ENCODE measurements around the gene PRSS27. TPM values are rescaled to one million over a fixed set of nuclear protein-coding genes. Genes with fewer than 3 reads are reported as not detected.
A peak's percentile ranks its signal among the peaks of the same experiment; 100 is the strongest.

PRSS27 gene
- total RNA-seq, 1 donor from 2014 or later: 1.8 TPM

DNA sequence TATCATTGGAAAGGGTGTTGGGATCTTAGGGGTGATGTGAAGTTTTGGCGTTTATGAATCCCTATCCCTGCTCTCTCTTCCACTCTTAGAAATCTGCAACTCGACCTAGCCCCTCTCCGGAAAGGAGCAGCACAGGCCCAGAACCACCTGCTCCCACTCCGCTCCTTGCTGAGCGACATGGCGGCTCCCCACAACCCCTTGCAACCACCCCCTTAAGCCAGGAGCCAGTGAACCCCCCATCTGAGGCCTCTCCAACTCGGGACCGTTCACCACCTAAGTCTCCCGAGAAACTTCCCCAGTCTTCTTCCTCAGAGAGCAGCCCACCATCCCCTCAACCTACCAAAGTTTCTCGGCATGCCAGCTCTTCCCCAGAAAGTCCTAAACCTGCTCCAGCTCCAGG lies 41.4 kb upstream of the PRSS27 start:
- Mint-ChIP-seq H3K27ac (no peak overlapping the region), H3K4me1 (ENCODE audit: low read depth) (peaks cover 19% of the 10 kb centered on the region), H3K9me3 (no peaks in the 10 kb centered on the region)

DNA sequence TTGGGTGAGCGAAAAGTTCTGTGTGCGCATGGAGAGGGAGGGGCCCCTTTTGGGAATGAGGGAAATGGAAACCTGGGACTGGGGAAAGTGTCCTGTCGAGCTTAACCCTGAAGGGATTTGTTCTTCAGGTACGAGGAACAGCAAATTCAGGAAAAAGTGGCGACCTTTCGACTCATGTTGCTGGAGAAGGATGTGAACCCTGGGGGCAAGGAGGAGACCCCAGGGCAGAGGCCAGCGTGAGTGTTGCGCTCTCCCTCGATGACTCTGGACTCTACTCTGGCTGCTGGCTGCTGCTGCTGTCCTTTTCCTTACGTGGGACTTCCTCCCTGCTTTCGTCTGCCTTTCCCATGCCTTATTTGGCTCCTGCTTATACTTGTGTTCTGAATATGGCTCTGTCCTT lies 37.3 kb upstream of the PRSS27 start:
- no peaks in the 10 kb centered on the region for H3K9me3 Mint-ChIP-seq
- H3K4me1 Mint-ChIP-seq (ENCODE audit: low read depth): peaks cover 42% of the 10 kb centered on the region

More for the DNA sequence above, 41.4 kb upstream of the PRSS27 start:
- H3K27me3 Mint-ChIP-seq (ENCODE audit: low read depth): no peaks in the 10 kb centered on the region
- no peak overlapping the region for H3K4me3 Mint-ChIP-seq (ENCODE audit: low read depth)
- DNase-seq (ENCODE audit: low spot score): no peak
- H3K36me3 Mint-ChIP-seq (ENCODE audit: low read depth): peaks cover 100% of the 10 kb centered on the region
- intact Hi-C loops (cut with micrococcal nuclease): no loop called here

DNA sequence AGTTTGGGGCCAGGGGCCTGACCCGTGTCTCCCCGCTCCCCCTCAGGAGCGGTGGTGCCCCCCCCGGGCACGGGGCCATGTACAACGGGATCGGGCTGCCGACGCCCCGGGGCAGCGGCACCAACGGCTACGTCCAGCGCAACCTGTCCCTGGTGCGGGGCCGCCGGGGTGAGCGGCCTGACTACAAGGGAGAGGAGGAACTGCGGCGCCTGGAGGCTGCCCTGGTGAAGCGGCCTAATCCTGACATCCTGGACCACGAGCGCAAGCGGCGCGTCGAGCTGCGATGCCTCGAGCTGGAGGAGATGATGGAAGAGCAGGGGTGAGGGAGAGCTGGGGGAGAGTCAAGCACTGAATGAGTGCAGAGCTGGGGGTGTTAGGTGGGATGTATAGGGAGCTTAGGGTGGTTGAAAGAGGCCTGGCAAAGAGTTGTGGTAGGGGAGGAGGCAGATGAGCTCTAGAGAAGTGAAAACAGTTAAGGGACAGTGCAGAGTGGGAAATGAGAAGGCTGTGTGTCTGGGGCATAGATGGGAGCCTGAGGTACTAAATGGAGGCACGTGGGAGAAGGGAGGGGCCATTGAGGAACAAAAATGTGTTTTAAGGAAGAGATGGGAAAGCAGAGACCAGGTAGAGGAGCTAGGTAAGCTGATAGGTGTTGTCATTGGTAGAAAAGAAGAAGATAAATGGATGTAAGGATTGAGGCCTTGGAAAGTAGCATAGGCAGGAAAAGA lies 36.4 kb upstream of the PRSS27 start:
- Mint-ChIP-seq H3K9me3 (no peaks in the 10 kb centered on the region), H3K4me3 (ENCODE audit: low read depth) (no peak overlapping the region), H3K36me3 (ENCODE audit: low read depth) (peaks cover 81% of the 10 kb centered on the region), H3K4me1 (ENCODE audit: low read depth) (peaks cover 46% of the 10 kb centered on the region), H3K27ac (peak overlapping the region; percentile 9), H3K27me3 (ENCODE audit: low read depth) (no peaks in the 10 kb centered on the region)
- DNase-seq (ENCODE audit: low spot score): no peak
- intact Hi-C loops (cut with micrococcal nuclease): loop anchor here (10.0 kb wide), 1 partner anchor 108 kb away; no protein-coding TSS in a partner anchor

More for the DNA sequence above, 37.3 kb upstream of the PRSS27 start:
- H3K4me3 Mint-ChIP-seq (ENCODE audit: low read depth): no peak overlapping the region
- intact Hi-C loops (cut with micrococcal nuclease): loop anchor here (10.0 kb wide), 1 partner anchor 107 kb away; no protein-coding TSS in a partner anchor
- no peak for DNase-seq (ENCODE audit: low spot score)
- peaks cover 90% of the 10 kb centered on the region for H3K36me3 Mint-ChIP-seq (ENCODE audit: low read depth)
- H3K27me3 Mint-ChIP-seq (ENCODE audit: low read depth): no peaks in the 10 kb centered on the region
- H3K27ac Mint-ChIP-seq: no peak overlapping the region

DNA sequence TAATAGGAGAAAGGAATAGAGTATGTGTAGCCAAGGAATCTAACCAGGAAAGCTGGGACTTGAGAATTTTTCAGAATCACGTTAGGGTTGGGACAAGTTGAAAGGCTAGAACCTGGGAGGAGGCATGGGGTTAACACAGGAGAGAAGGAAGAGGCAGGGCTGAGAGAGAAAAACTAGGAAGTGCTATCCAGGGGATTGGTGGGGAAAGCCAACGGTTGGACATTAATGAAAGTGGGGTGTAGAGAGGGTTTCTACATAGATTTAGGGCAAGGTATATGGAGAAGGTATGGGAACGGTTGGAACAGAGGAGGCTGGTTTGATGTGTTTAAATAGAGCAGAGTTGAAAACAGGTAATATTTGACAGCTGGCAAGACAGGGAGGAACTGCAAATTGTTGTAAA lies 35.1 kb upstream of the PRSS27 start:
- peaks cover 54% of the 10 kb centered on the region for H3K4me1 Mint-ChIP-seq (ENCODE audit: low read depth)
- no peaks in the 10 kb centered on the region for H3K9me3 Mint-ChIP-seq
- H3K4me3 Mint-ChIP-seq (ENCODE audit: low read depth): peak overlapping the region; percentile 94
- H3K27ac Mint-ChIP-seq: peak overlapping the region; percentile 14
- DNase-seq (ENCODE audit: low spot score): no peak
- intact Hi-C loops (cut with micrococcal nuclease): loop anchor here (10.0 kb wide), 1 partner anchor 110 kb away; no protein-coding TSS in a partner anchor
- no peaks in the 10 kb centered on the region for H3K27me3 Mint-ChIP-seq (ENCODE audit: low read depth)
- peaks cover 78% of the 10 kb centered on the region for H3K36me3 Mint-ChIP-seq (ENCODE audit: low read depth)

DNA sequence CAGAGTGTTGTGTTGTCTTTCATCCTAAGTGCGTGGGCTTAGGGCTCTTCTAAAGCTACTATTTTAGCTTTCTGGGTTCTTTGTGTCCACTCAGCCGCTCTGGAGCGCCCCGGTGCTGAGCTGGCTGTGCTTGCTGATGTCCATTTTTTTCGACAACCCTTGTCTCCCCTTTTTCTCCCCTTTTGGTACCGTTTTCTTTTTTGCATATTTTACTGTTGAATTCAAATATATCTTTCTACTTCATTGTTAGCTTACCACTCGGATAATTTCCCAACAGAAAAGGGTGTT lies 33.7 kb upstream of the PRSS27 start:
- Mint-ChIP-seq H3K27me3 (ENCODE audit: low read depth) (no peaks in the 10 kb centered on the region), H3K36me3 (ENCODE audit: low read depth) (peaks cover 69% of the 10 kb centered on the region), H3K27ac (peak overlapping the region; percentile 86), H3K4me1 (ENCODE audit: low read depth) (peaks cover 49% of the 10 kb centered on the region), H3K9me3 (no peaks in the 10 kb centered on the region), H3K4me3 (ENCODE audit: low read depth) (peak overlapping the region; percentile 94)
- intact Hi-C loops (cut with micrococcal nuclease): loop anchor here (2.0 to 10.0 kb wide), 2 partner anchors 81 to 111 kb away; no protein-coding TSS in a partner anchor
- DNase-seq (ENCODE audit: low spot score): no peak

DNA sequence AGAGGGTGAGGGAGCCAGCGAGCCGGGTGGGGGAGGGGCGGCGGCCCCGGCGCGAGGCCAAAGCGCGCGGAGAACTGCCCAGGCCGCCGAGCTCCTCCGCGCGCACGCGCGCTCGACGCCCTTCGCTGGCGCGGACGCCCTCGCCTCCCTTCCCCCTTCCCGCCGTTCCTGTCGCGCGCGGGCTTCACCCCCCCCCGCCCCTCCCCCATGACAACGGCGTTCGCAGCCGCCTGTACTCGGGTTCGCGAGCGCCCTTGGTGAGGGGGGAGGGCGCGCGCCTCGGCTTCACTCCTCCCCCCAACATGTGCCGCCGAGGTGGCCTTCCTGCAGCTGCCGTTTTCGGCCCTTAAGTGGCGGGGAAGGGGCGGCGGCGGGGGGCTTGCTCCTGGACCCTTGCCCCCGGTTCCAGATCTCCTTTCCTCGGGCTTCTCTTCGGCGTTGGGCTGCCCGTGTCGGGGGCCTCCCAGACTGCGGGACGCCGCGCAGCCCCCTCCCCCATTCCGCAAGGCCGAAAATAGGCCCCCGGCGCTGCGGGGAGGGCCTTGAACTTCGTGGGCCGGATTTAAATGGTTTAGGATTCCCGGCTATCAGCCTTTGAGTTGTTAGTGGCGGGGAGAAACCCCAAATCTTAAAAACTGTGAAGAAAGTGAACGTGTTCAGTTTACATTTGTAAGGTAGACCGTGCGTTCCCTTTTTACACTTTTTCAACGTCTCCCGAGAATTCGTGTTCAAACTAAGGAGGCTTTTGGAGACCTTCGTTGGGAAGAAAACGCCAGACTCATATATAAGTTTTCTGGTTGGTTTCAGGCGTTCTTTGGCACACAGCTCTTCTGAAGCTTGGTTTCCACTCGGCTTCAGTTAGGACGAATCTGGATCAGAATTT lies 33.1 kb upstream of the PRSS27 start:
- Mint-ChIP-seq H3K36me3 (ENCODE audit: low read depth) (peaks cover 63% of the 10 kb centered on the region), H3K27me3 (ENCODE audit: low read depth) (no peaks in the 10 kb centered on the region), H3K4me3 (ENCODE audit: low read depth) (peak overlapping the region; percentile 94), H3K9me3 (no peaks in the 10 kb centered on the region), H3K4me1 (ENCODE audit: low read depth) (peaks cover 46% of the 10 kb centered on the region), H3K27ac (peak overlapping the region; percentile 86)
- intact Hi-C loops (cut with micrococcal nuclease): loop anchor here (1.0 to 10.0 kb wide), 3 partner anchors 24 to 112 kb away; partner anchors contain the start of gene ELOB
- no peak for DNase-seq (ENCODE audit: low spot score)

DNA sequence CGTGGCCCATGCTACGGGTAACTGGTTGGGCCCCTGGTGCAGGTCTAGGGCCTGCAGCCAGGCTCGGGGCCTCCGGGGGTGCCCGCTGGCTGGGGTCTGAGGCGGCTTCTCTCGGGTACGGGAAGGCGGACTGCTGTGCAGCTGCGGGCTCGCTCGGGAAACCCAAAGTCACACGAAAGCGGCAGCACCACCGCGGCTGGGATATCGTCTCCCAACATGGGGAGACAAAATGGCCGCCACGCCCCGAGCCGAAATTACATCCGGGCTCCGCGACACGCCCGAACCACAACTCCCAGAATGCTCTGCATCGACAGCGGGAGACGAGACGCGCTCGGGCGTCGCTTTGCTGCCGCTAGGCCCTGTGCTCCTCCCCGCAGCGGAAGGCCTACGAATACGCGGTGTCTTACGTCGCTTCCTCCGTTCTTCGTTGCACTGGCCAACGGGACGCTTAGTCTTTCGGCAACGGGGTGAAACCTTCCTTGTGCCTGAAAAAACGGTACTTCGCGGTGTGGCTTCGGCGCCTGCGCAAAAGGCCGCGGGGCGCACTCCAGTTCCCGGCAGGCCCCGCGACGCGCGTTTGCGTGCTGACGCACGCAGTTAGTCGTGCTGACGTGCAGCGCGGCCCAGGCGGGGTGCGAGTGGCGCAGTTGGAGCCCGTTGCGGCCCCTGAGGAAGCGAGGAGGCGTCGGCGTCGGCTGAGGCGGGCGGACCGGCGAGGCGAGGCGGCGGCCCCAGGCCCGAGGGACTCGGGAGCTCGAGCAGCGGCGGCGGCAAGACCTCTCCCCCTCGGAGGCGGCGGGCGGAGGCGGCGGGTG lies 32.2 kb upstream of the PRSS27 start, which contains the start of gene SRRM2:
Gene SRRM2, plus strand, starts transcription at position 604 of the 815 bp plus-strand sequence. CDS start 3,727 bp downstream, outside the sequence.
- DNase-seq (ENCODE audit: low spot score): peak; percentile 95

DNA sequence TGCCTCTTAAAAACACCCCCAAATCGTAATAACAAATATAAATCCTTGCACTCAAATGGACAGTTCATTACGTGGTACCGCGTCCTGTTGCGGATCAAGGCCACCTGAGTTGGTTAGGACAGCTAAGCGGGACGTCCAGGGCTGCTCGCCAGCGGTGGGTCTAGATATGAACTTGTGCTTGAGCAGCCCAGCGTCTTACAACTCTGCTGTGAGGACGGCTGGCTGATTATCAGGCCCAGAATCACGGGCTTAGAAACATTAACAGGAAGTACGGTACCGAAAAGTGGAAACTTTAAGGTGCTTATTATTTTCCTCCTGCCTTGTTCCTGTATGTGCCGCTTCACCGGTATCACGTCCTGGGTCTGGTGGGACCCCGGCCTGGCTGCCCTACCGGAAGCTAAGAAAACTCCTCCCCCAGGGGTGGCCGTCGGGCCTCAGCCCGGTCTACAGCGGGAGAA lies 31.6 kb upstream of the PRSS27 start:
- peaks cover 43% of the 10 kb centered on the region for H3K4me1 Mint-ChIP-seq (ENCODE audit: low read depth)
- intact Hi-C loops (cut with micrococcal nuclease): loop anchor here (1.0 to 10.0 kb wide), 3 partner anchors 26 to 113 kb away; partner anchors contain the start of gene ELOB
- peak overlapping the region; percentile 99 for H3K27ac Mint-ChIP-seq

More for the DNA sequence above, 32.2 kb upstream of the PRSS27 start, which contains the start of gene SRRM2:
- H3K4me3 Mint-ChIP-seq (ENCODE audit: low read depth): peak within 1 kb of the TSS; percentile 94
- peak within 1 kb of the TSS; percentile 99 for H3K27ac Mint-ChIP-seq
- no peaks in the 10 kb centered on the region for H3K27me3 Mint-ChIP-seq (ENCODE audit: low read depth)
- H3K9me3 Mint-ChIP-seq: no peaks in the 10 kb centered on the region
- H3K36me3 Mint-ChIP-seq (ENCODE audit: low read depth): peaks cover 55% of the 10 kb centered on the region
- H3K4me1 Mint-ChIP-seq (ENCODE audit: low read depth): peaks cover 46% of the 10 kb centered on the region
- intact Hi-C loops (cut with micrococcal nuclease): loop anchor here (1.0 to 10.0 kb wide), 3 partner anchors 25 to 113 kb away; partner anchors contain the start of gene ELOB

DNA sequence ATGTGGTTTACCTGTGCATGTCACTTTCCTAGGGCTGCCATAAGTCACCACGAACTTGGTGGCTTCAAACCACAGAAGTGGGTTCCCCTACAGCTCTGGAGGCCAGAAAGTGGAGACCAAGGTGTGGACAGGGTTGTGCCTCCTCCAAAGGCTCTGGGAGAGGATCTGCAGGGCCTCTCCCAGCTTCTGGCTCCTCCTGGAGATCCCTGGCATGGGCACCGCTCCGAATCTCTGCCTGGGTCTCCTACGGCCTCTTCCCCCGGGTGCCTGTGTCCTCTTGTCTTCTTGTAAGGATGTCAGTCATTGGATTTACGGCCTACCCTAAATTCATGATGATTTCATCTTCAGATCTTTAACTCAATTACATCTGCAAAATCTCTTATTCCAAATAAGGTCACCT lies 29.9 kb upstream of the PRSS27 start:
- Mint-ChIP-seq H3K4me3 (ENCODE audit: low read depth) (peak overlapping the region; percentile 88), H3K9me3 (no peaks in the 10 kb centered on the region), H3K27ac (peak overlapping the region; percentile 28), H3K4me1 (ENCODE audit: low read depth) (peaks cover 29% of the 10 kb centered on the region), H3K27me3 (ENCODE audit: low read depth) (no peaks in the 10 kb centered on the region), H3K36me3 (ENCODE audit: low read depth) (peaks cover 33% of the 10 kb centered on the region)
- no peak for DNase-seq (ENCODE audit: low spot score)
- intact Hi-C loops (cut with micrococcal nuclease): loop anchor here (10.0 kb wide), 1 partner anchor 115 kb away; no protein-coding TSS in a partner anchor

More for the DNA sequence above, 31.6 kb upstream of the PRSS27 start:
- Mint-ChIP-seq H3K27me3 (ENCODE audit: low read depth) (no peaks in the 10 kb centered on the region), H3K4me3 (ENCODE audit: low read depth) (peak overlapping the region; percentile 88), H3K36me3 (ENCODE audit: low read depth) (peaks cover 49% of the 10 kb centered on the region), H3K9me3 (no peaks in the 10 kb centered on the region)
- DNase-seq (ENCODE audit: low spot score): no peak

DNA sequence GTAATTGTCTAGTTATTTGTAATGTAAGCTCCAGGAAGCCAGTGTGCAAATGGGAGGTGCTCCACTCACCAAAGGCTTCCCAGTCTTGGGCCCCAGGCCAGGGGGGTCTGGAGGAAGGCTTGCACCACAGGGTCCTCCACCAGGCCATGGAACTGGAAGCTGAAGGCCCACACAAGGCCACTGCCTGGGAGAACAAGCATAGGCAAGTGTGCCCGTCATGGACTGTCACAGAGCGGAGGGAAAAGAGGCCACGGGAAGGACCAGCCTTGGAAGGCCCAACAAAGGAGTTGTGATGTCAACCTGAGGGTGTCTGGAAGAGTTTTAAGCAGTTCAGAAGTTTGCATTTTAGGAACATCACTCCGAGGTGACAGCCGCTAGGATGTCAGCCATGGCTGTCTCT lies 29.5 kb upstream of the PRSS27 start:
- Mint-ChIP-seq H3K9me3 (no peaks in the 10 kb centered on the region), H3K27ac (no peak overlapping the region), H3K27me3 (ENCODE audit: low read depth) (no peaks in the 10 kb centered on the region), H3K4me1 (ENCODE audit: low read depth) (peaks cover 25% of the 10 kb centered on the region), H3K4me3 (ENCODE audit: low read depth) (no peak overlapping the region), H3K36me3 (ENCODE audit: low read depth) (peaks cover 29% of the 10 kb centered on the region)
- intact Hi-C loops (cut with micrococcal nuclease): no loop called here
- no peak for DNase-seq (ENCODE audit: low spot score)

DNA sequence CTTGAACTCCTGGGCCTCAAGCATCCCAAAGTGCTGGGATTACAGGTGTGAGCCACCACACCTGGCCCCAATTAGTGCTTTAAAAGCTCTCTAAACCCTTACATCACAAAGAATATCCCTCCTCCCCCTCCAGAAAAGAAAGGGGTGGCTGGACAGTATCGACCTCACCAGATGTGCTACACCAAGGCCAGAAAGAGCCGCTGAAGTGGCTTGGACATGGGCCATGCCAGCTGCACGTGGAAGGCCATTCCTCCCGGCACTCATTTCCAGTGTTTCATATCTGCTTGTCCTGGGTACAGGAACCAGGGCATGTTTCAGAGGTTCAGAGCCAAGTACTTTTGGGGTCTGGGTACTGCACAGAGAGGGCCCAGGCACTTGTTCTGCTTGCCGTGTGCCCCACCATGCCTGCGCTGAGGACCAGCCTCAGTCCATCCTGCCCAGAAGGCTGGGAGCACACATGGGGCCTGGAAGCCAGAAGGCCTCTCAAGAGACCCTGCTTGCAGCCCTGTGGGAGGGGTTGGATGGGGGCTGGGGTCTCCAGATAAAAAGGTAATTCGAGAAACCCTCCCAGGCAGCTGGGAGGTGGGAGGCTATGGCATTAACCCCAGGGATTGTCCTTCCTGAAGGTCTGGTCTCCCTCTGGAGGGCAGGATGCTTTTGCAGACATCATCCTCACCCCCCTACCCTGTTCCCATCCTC lies 28.9 kb upstream of the PRSS27 start:
- H3K4me3 Mint-ChIP-seq (ENCODE audit: low read depth): no peak overlapping the region
- intact Hi-C loops (cut with micrococcal nuclease): no loop called here
- H3K27me3 Mint-ChIP-seq (ENCODE audit: low read depth): no peaks in the 10 kb centered on the region
- no peaks in the 10 kb centered on the region for H3K9me3 Mint-ChIP-seq
- peaks cover 19% of the 10 kb centered on the region for H3K4me1 Mint-ChIP-seq (ENCODE audit: low read depth)
- no peak overlapping the region for H3K27ac Mint-ChIP-seq
- H3K36me3 Mint-ChIP-seq (ENCODE audit: low read depth): peaks cover 23% of the 10 kb centered on the region
- DNase-seq (ENCODE audit: low spot score): no peak

All from activated T-helper 2 cell treated with anti-CD3 and anti-CD28 coated beads, Interferon-gamma antibody, Interleukin-2, Interleukin-4, amounts not matched to agents 10 μg/mL and 5 μg/mL and 100 μg/mL, durations not matched to agents 14 hours and 24 hours and 36 hours (primary cell).